Right lobe of liver (tissue), 6 donors: ENCODE results near the gene HSPBP1. TPM values are rescaled to one million over a fixed set of nuclear protein-coding genes. Genes with fewer than 3 reads are reported as not detected.

Experiments used
- ATAC-seq, 4 donors: fragments of 200-7000 bp; cut with Tn5 transposase; one replicate each; pipeline ENCODE4 v1.9.1; 2020; ENCODE audit warnings: mild to moderate bottlenecking in 4 of 4, moderate library complexity in 4 of 4
- DNase-seq, 3 donors: peaks; one replicate each; pipeline ENCODE4 v3.0.0-alpha.2; 2020
- H3K27ac ChIP-seq, 3 donors: fragments of 200-600 bp; one replicate each; pipeline ENCODE4 v1.8.0; 2022
- H3K27me3 ChIP-seq, 2 donors: fragments of 200-600 bp; one replicate each; pipeline ENCODE4 v1.8.0; 2022
- H3K36me3 ChIP-seq, 4 donors: fragments of 200-600 bp; sonication (generic) in 1 of 4; one replicate each; pipeline versions ENCODE4 v1.5.1 to v1.8.0; 2017 to 2022; ENCODE audit warnings: control low read depth in 1 of 4
- H3K4me1 ChIP-seq, 4 donors: fragments of 200-600 bp; sonication (generic) in 1 of 4; one replicate each; pipeline versions ENCODE4 v1.5.1 to v1.8.0; 2017 to 2022; ENCODE audit warnings: control low read depth in 1 of 4
- H3K4me3 ChIP-seq, 3 donors: fragments of 200-600 bp; one replicate each; pipeline ENCODE4 v1.8.0; 2022
- H3K9me3 ChIP-seq, 4 donors: fragments of 200-600 bp; sonication (generic) in 1 of 4; one replicate each; pipeline versions ENCODE4 v1.5.1 to v1.8.0; 2017 to 2022; ENCODE audit warnings: control low read depth in 1 of 4
- POLR2A ChIP-seq: fragments of 450-650 bp; IDR thresholded peaks from one replicate; pipeline ENCODE4 v1.6.1; 2017; ENCODE audit warnings: antibody characterized with exemption, mild to moderate bottlenecking
- WGBS: methylation state at CpG from one replicate; pipeline ENCODE4 v1.1.6; 2018; ENCODE audit warnings: low coverage, low lambda C conversion rate; ENCODE audit not compliant: insufficient coverage; ENCODE audit errors: missing lambda C conversion rate; 5-methylcytosine and 5-hydroxymethylcytosine counted together
- intact Hi-C, 2 donors: fragments of 100-400 bp; cut with DNase I; formaldehyde crosslinking; loops; one replicate each; pipeline versions ENCODE4 v1.11.2 to v1.14.1; 2022
- total RNA-seq, 6 experiments: library from RNA; depleted of rRNA in 2 of 6; stranded (reverse); fragments of >200 nt in 2 of 6; fragmentation: NEBNext Ultra II Directional in 3 of 6; extraction: Animal tissue kit (Norgen Biotek cat#: 25700) in 3 of 6; gene quantifications; one replicate each; pipeline versions ENCODE4 v1.1.0 to v1.2.4, GENCODE V29; 2016 to 2023
- TF ChIP-seq, protein P1 (sequence below), 4 donors: fragments of 200-600 bp in 3 of 4; fragments of 450-650 bp in 1 of 4; IDR thresholded peaks; one replicate each; pipeline versions ENCODE4 v1.5.1 to v1.8.0; 2016 to 2022; ENCODE audit warnings: antibody characterized with exemption in 4 of 4, mild to moderate bottlenecking in 2 of 4
- donor health status: DM: no; HTN: yes; CAD: no.
- donor health status: DM: no; HTN: no; CAD: no.
- donor health status: DM: no; HTN: no; CAD: no.
- donor health status: DM: no; HTN: yes; CAD: no.
- donor health status: DM: no; HTN: yes; CAD: no.

HSPBP1 gene
- total RNA-seq, 6 experiments from 2014 or later = 11.3 to 28.3 (median 15.6) TPM

DNA sequence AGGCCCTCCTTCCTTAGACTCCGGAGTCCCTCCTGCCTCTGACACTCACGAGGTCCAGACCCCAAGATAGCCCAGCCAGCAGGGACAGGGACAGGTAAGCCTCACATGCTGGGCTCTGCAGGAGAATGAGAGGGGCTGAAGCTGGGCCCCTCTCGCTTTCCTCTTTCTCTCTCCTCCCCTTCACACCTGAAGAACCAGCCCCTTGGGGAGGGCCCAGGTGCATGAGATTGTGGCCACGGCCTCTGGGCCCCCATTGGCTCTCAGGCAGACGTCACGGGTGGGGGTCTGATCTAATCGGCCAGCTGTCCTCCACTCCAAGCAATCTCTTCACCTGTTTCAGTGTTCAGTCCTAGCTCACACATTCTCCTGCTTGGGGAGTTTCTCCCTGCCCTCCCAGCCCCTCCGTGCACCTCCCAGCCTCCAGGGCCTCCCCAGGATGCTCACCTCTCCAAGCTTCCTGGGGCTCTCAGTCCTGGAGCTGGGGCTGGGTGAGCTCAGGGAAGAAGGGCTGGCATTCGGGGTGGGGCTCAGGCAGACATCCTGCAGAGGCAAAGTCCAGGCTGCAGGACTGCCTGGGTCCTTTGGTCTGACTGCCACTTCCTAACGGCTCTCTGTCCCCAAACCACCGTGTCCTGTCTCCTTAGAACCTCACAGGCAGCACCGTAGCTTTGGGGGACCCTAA is 42.4 kb upstream of the HSPBP1 start:
- Histone ChIP-seq H3K9me3 (no peaks in the 10 kb centered on the region), H3K27me3 (no peaks in the 10 kb centered on the region), H3K36me3 (no peaks in the 10 kb centered on the region), H3K4me3 (no peak overlapping the region), H3K27ac (no peak overlapping the region), H3K4me1 (no peaks in the 10 kb centered on the region)
- DNase-seq = no peak
- no peak for TF ChIP-seq POLR2A
- TF ChIP-seq, protein P1, sequence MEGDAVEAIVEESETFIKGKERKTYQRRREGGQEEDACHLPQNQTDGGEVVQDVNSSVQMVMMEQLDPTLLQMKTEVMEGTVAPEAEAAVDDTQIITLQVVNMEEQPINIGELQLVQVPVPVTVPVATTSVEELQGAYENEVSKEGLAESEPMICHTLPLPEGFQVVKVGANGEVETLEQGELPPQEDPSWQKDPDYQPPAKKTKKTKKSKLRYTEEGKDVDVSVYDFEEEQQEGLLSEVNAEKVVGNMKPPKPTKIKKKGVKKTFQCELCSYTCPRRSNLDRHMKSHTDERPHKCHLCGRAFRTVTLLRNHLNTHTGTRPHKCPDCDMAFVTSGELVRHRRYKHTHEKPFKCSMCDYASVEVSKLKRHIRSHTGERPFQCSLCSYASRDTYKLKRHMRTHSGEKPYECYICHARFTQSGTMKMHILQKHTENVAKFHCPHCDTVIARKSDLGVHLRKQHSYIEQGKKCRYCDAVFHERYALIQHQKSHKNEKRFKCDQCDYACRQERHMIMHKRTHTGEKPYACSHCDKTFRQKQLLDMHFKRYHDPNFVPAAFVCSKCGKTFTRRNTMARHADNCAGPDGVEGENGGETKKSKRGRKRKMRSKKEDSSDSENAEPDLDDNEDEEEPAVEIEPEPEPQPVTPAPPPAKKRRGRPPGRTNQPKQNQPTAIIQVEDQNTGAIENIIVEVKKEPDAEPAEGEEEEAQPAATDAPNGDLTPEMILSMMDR (IDR thresholded peaks at IDR 0.05) = no peak
- intact Hi-C loops = no loop called here
- ATAC-seq = peak in 1 of 4 donors; percentile 21
- WGBS = 41% methylated on average over 10 of the region's 12 CpGs

- TF ChIP-seq, protein P1 (IDR thresholded peaks at IDR 0.05) = no peak
- no peak for TF ChIP-seq POLR2A
- Histone ChIP-seq H3K9me3 (no peaks in the 10 kb centered on the region), H3K4me3 (no peak overlapping the region), H3K4me1 (no peaks in the 10 kb centered on the region), H3K27me3 (no peaks in the 10 kb centered on the region), H3K36me3 (no peaks in the 10 kb centered on the region), H3K27ac (no peak overlapping the region)
- no peak for ATAC-seq
- intact Hi-C loops = no loop called here
- 51% methylated on average over 3 of the region's 9 CpGs for WGBS
- no peak for DNase-seq
These were observed 41.7 kb upstream of the HSPBP1 start for GRCh38 chr19:55321466-55322137.

DNA sequence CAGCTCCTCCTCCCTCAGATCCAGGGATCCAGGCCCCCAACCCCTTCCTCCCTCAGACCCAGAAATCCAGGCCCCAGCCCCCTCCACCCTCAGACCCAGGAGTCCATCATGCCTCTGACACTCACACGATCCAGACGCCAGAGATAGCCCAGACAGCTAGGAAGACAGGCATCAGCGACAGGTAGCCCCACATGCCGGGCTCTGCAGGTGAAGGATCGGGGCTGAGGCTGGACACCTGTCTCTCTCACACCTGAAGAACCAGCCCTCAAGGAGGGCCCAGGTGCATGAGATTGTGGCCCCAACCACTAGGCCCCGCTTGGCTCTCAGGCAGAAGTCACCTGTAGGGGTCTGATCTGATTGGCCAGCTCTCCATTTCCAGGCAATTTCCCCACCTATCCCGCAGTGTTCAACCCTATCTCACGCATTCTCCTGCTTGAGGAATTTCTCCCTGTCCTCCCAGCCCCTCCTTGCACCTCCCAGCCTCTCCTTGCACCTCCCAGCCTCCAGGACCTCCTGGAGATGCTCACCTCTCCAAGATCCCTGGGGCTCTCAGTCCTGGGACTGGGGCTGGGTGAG is 41.0 kb upstream of the HSPBP1 start:
- H3K27me3 ChIP-seq = no peaks in the 10 kb centered on the region
- intact Hi-C loops = no loop called here
- DNase-seq (no peak), ATAC-seq (no peak)
- TF ChIP-seq, protein P1 (IDR thresholded peaks at IDR 0.05) = no peak
- no peak for TF ChIP-seq POLR2A
- H3K4me3 ChIP-seq = no peak overlapping the region
- H3K9me3 ChIP-seq = no peaks in the 10 kb centered on the region
- no peak overlapping the region for H3K27ac ChIP-seq
- 86% methylated on average over 4 of the region's 8 CpGs for WGBS
- H3K4me1 ChIP-seq = no peaks in the 10 kb centered on the region
- H3K36me3 ChIP-seq = no peaks in the 10 kb centered on the region

DNA sequence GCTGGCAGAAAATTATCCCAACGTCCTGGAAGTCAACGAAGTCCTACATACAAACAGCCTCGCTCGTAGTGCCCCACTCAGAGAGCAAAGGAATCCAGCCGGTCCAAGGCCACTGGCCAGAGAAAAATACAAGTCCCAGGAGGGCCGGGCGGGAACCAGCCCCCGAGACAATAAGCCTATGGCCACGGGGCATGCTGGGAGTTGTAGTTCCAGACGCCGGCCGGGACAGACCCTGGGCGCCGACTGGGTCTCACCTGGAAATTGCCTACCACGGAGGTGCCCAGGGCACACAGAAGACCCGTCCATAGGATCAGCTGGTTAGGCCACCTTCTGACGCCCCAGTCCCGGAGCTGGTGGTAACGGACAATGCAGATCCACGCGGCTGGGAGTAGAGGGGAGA is 39.9 kb upstream of the HSPBP1 start:
- no peak overlapping the region for H3K4me3 ChIP-seq
- no peak overlapping the region for H3K27ac ChIP-seq
- H3K4me1 ChIP-seq = no peaks in the 10 kb centered on the region
- H3K36me3 ChIP-seq = no peaks in the 10 kb centered on the region
- H3K27me3 ChIP-seq = no peaks in the 10 kb centered on the region
- WGBS = 32% methylated on average over 12 of the region's 21 CpGs
- H3K9me3 ChIP-seq = no peaks in the 10 kb centered on the region
- DNase-seq (no peak), ATAC-seq (peak; percentile 22 to 42 (median 31))
- intact Hi-C loops = no loop called here
- TF ChIP-seq, protein P1 (IDR thresholded peaks at IDR 0.05) = no peak
